IMR-90 (cell line): ENCODE data around the gene ZNF641. TPM values are rescaled to one million over a fixed set of nuclear protein-coding genes. Genes with fewer than 3 reads are reported as not detected.

Experiments used
- ATAC-seq: fragments of 200-7000 bp; cut with Tn5 transposase; 2 replicates; pipeline ENCODE4 v1.9.1; 2020; ENCODE audit warnings: low read depth, mild to moderate bottlenecking, moderate library complexity
- BruUV-seq: library from RNA; stranded (reverse); fragments of 400-500 nt; replicated peaks from 2 replicates; lab custom pipeline; 2021; lab: Mats Ljungman, UMichigan
- CTCF ChIA-PET: fragments of 300-600 bp; formaldehyde crosslinking; extraction: SDS; loops from one replicate; lab custom pipeline; 2021; ENCODE audit warnings: antibody characterized with exemption; lab: Yijun Ruan, JAX
- POLR2A ChIA-PET: fragments of 300-600 bp; sonication (Branson Sonifier 250); formaldehyde crosslinking; loops from one replicate; lab custom pipeline; 2022; ENCODE audit warnings: antibody characterized with exemption; ENCODE audit not compliant: unreplicated experiment; lab: Charles Lee
- DNase-seq: peaks from one replicate; pipeline ENCODE4 v3.0.0; 2013
- H2AFZ ChIP-seq: replicated peaks from 2 replicates; pipeline ENCODE3; 2013; ENCODE audit warnings: low read length, mild to moderate bottlenecking; ENCODE audit not compliant: poor library complexity
- H2AK5ac ChIP-seq: 2 replicates; pipeline ENCODE4 v1.6.1; 2013; ENCODE audit warnings: low read depth, low read length, inconsistent platforms
- H2AK9ac ChIP-seq: replicated peaks from 2 replicates; pipeline ENCODE3; 2013; ENCODE audit warnings: mild to moderate bottlenecking, low read depth, low read length, moderate library complexity; ENCODE audit not compliant: poor library complexity
- H2BK120ac ChIP-seq: 2 replicates; pipeline ENCODE4 v1.6.1; 2013; ENCODE audit warnings: low read depth, low read length, inconsistent platforms
- H2BK15ac ChIP-seq: 3 replicates; pipeline ENCODE4 v1.6.1; 2013; ENCODE audit warnings: low read depth, low read length, inconsistent platforms
- H2BK20ac ChIP-seq: 2 replicates; pipeline ENCODE4 v1.6.1; 2013; ENCODE audit warnings: low read depth, mild to moderate bottlenecking, inconsistent platforms, low read length, moderate library complexity
- H2BK5ac ChIP-seq: 2 replicates; pipeline ENCODE4 v1.6.1; 2013; ENCODE audit warnings: mild to moderate bottlenecking, low read depth, low read length, inconsistent platforms; ENCODE audit not compliant: poor library complexity, severe bottlenecking
- H3K14ac ChIP-seq: replicated peaks from 2 replicates; pipeline ENCODE4 v1.6.1; 2013; ENCODE audit warnings: low read depth, low read length, inconsistent platforms
- H3K18ac ChIP-seq: 2 replicates; pipeline ENCODE4 v1.6.1; 2013; ENCODE audit warnings: low read depth, low read length, control low read depth
- H3K23ac ChIP-seq: 2 replicates; pipeline ENCODE4 v1.6.1; 2013; ENCODE audit warnings: low read depth, low read length, inconsistent platforms
- H3K27ac ChIP-seq: 2 replicates; pipeline ENCODE4 v1.5.1; 2013; ENCODE audit warnings: mild to moderate bottlenecking, control low read depth, low read length; ENCODE audit not compliant: insufficient read depth
- H3K27me3 ChIP-seq: 2 replicates; pipeline ENCODE4 v1.6.1; 2013; ENCODE audit warnings: low read length; ENCODE audit not compliant: control insufficient read depth, insufficient read depth
- H3K36me3 ChIP-seq: 2 replicates; pipeline ENCODE4 v1.6.1; 2013; ENCODE audit warnings: low read length, mixed read lengths; ENCODE audit not compliant: control insufficient read depth, insufficient read depth
- H3K4ac ChIP-seq: 2 replicates; pipeline ENCODE4 v1.6.1; 2013; ENCODE audit warnings: low read depth, low read length, inconsistent platforms
- H3K4me1 ChIP-seq: 2 replicates; pipeline ENCODE4 v1.6.1; 2013; ENCODE audit warnings: low read length, mixed read lengths; ENCODE audit not compliant: control insufficient read depth, insufficient read depth
- H3K4me2 ChIP-seq: 2 replicates; pipeline ENCODE4 v1.6.1; 2013; ENCODE audit warnings: low read depth, mild to moderate bottlenecking, control low read depth, low read length, moderate library complexity
- H3K4me3 ChIP-seq: 2 replicates; pipeline ENCODE4 v1.5.1; 2013; ENCODE audit warnings: low read depth, mild to moderate bottlenecking, control low read depth, low read length, moderate library complexity; ENCODE audit not compliant: insufficient read depth
- H3K56ac ChIP-seq: 2 replicates; pipeline ENCODE4 v1.6.1; 2013; ENCODE audit warnings: low read length, inconsistent platforms; ENCODE audit not compliant: insufficient read depth; ENCODE audit errors: extremely low read depth
- H3K79me1 ChIP-seq, 2 experiments: 2 replicates each; pipeline ENCODE4 v1.6.1; 2013; ENCODE audit warnings: low read length in 2 of 2, inconsistent platforms in 1 of 2, low read depth in 1 of 2
- H3K9ac ChIP-seq: 2 replicates; pipeline ENCODE4 v1.6.1; 2013; ENCODE audit warnings: low read depth, low read length, control low read depth
- H3K9me1 ChIP-seq: 2 replicates; pipeline ENCODE4 v1.6.1; 2013; ENCODE audit warnings: low read length, inconsistent platforms; ENCODE audit not compliant: insufficient read depth
- H3K9me3 ChIP-seq: 2 replicates; pipeline ENCODE4 v1.6.1; 2013; ENCODE audit warnings: low read length; ENCODE audit not compliant: control insufficient read depth, insufficient read depth
- H4K20me1 ChIP-seq: 2 replicates; pipeline ENCODE4 v1.6.1; 2013; ENCODE audit warnings: low read length, inconsistent platforms; ENCODE audit not compliant: insufficient read depth
- H4K5ac ChIP-seq: 2 replicates; pipeline ENCODE4 v1.6.1; 2013; ENCODE audit warnings: mild to moderate bottlenecking, low read depth, low read length, control low read depth
- H4K8ac ChIP-seq, 2 experiments: 2 replicates each; pipeline ENCODE4 v1.6.1; 2013; ENCODE audit warnings: low read depth in 2 of 2, low read length in 2 of 2, control low read depth in 1 of 2, inconsistent platforms in 1 of 2
- H4K91ac ChIP-seq: 2 replicates; pipeline ENCODE4 v1.6.1; 2013; ENCODE audit warnings: low read depth, low read length, inconsistent platforms; ENCODE audit not compliant: insufficient read depth
- BHLHE40 ChIP-seq: fragments of 150-350 bp; IDR thresholded peaks from 2 replicates; pipeline ENCODE4 v1.6.1; 2016; ENCODE audit warnings: mild to moderate bottlenecking, low read depth, low read length
- CEBPB ChIP-seq: IDR thresholded peaks from 2 replicates; pipeline ENCODE4 v1.6.1; 2012; ENCODE audit warnings: low read depth, low read length, improper control_type of control experiment
- CHD1 ChIP-seq: IDR thresholded peaks from 2 replicates; pipeline ENCODE4 v1.6.1; 2012; ENCODE audit warnings: low read depth, low read length, improper control_type of control experiment
- ELK1 ChIP-seq: fragments of 150-350 bp; IDR thresholded peaks from 2 replicates; pipeline ENCODE4 v1.6.1; 2016; ENCODE audit warnings: low read depth, mild to moderate bottlenecking, low read length, moderate library complexity, borderline replicate concordance
- FOS ChIP-seq: fragments of 150-350 bp; IDR thresholded peaks from 2 replicates; pipeline ENCODE4 v1.6.1; 2016; ENCODE audit warnings: low read depth, low read length
- MAFK ChIP-seq: IDR thresholded peaks from 2 replicates; pipeline ENCODE4 v1.6.1; 2012; ENCODE audit warnings: low read depth, low read length, improper control_type of control experiment
- MAZ ChIP-seq: IDR thresholded peaks from 2 replicates; pipeline ENCODE4 v1.6.1; 2012; ENCODE audit warnings: low read depth, mild to moderate bottlenecking, low read length, improper control_type of control experiment, moderate library complexity, borderline replicate concordance
- MXI1 ChIP-seq: IDR thresholded peaks from 2 replicates; pipeline ENCODE4 v1.6.1; 2012; ENCODE audit warnings: low read depth, mild to moderate bottlenecking, low read length, moderate library complexity, borderline replicate concordance
- NFE2L2 ChIP-seq: fragments of 150-350 bp; IDR thresholded peaks from 2 replicates; pipeline ENCODE4 v1.6.1; 2016; ENCODE audit warnings: low read depth, mild to moderate bottlenecking, low read length
- POLR2A ChIP-seq: IDR thresholded peaks from 2 replicates; pipeline ENCODE4 v1.6.1; 2012; ENCODE audit warnings: mild to moderate bottlenecking, low read depth, low read length
- RAD21 ChIP-seq: IDR thresholded peaks from 2 replicates; pipeline ENCODE4 v1.6.1; 2012; ENCODE audit warnings: low read length, improper control_type of control experiment
- RCOR1 ChIP-seq: IDR thresholded peaks from 2 replicates; pipeline ENCODE4 v1.6.1; 2012; ENCODE audit warnings: mild to moderate bottlenecking, low read length, improper control_type of control experiment; ENCODE audit not compliant: insufficient replicate concordance
- RFX5 ChIP-seq: IDR thresholded peaks from 2 replicates; pipeline ENCODE4 v1.8.0; 2012; ENCODE audit warnings: low read depth, mild to moderate bottlenecking, low read length, moderate library complexity
- SMC3 ChIP-seq: fragments of 150-350 bp; IDR thresholded peaks from 2 replicates; pipeline ENCODE4 v1.6.1; 2016; ENCODE audit warnings: low read depth, mild to moderate bottlenecking, antibody characterized with exemption, low read length, moderate library complexity
- USF2 ChIP-seq: fragments of 150-350 bp; IDR thresholded peaks from 2 replicates; pipeline ENCODE4 v1.6.1; 2017; ENCODE audit warnings: mild to moderate bottlenecking, antibody characterized with exemption, low read length, low read depth
- dilution Hi-C: fragments of 300-500 bp; cut with HindIII; formaldehyde crosslinking; loops from one replicate; pipeline ENCODE4 v1.14.3; 2018; ENCODE audit warnings: low sequenced_read_pairs; ENCODE audit not compliant: unreplicated experiment
- in situ Hi-C: fragments of 300-500 bp; cut with MboI; formaldehyde crosslinking; loops from 3 replicates; pipeline ENCODE4 v1.14.3; 2019; ENCODE audit warnings: low sequenced_read_pairs, inconsistent platforms, mixed read lengths
- intact Hi-C: fragments of 100-400 bp; cut with micrococcal nuclease; formaldehyde crosslinking; loops from 2 replicates; pipeline ENCODE4 v1.10.0; 2022
- polyA plus RNA-seq, 3 experiments: library from polyadenylated mRNA; depleted of rRNA; stranded (reverse); fragments of >200 nt; gene quantifications; 2 replicates each; pipeline ENCODE4 v1.2.3, GENCODE V29; 2012; ENCODE audit warnings: low replicate concordance in 1 of 3
- total RNA-seq: library from RNA; depleted of rRNA; stranded (reverse); fragments of >200 nt; gene quantifications from 2 replicates; pipeline ENCODE4 v1.2.3, GENCODE V29; 2012
- TF ChIP-seq, protein P1 (sequence below): conservative IDR thresholded peaks from 2 replicates; pipeline ENCODE4 v1.5.1; 2012; ENCODE audit warnings: mild to moderate bottlenecking, low read depth, low read length, improper control_type of control experiment

The ZNF641 gene
- total and polyA plus RNA-seq, 2 of the 4 experiments (the other 2 are of a cell fraction): 2.5 to 5.2 TPM

GRCh38 chr12:48374164-48374563, 23.4 kb upstream of the ZNF641 start:
- no peak overlapping the region for H2BK20ac ChIP-seq
- H3K9ac ChIP-seq: no peak overlapping the region
- H2AFZ ChIP-seq: no peak overlapping the region
- H4K8ac ChIP-seq: no peak overlapping the region
- no peaks in the 10 kb centered on the region for H3K4me1 ChIP-seq
- DNase-seq (no peak), ATAC-seq (no peak)
- CTCF ChIA-PET: no interaction called here
- no peak overlapping the region for H4K5ac ChIP-seq
- H3K27ac ChIP-seq: no peak overlapping the region
- no peaks in the 10 kb centered on the region for H3K9me3 ChIP-seq
- no peak overlapping the region for H2AK9ac ChIP-seq
- dilution Hi-C loops (no loop called here), intact Hi-C loops (no loop called here), in situ Hi-C loops (no loop called here)
- H3K4me2 ChIP-seq: no peak overlapping the region
- TF ChIP-seq CHD1 (no peak), BHLHE40 (no peak), MXI1 (no peak), FOS (no peak), MAZ (no peak), SMC3 (no peak), RAD21 (no peak), NFE2L2 (no peak), CEBPB (no peak), MAFK (no peak), POLR2A (no peak), USF2 (no peak), RFX5 (no peak), RCOR1 (no peak), ELK1 (no peak)
- TF ChIP-seq, protein P1, sequence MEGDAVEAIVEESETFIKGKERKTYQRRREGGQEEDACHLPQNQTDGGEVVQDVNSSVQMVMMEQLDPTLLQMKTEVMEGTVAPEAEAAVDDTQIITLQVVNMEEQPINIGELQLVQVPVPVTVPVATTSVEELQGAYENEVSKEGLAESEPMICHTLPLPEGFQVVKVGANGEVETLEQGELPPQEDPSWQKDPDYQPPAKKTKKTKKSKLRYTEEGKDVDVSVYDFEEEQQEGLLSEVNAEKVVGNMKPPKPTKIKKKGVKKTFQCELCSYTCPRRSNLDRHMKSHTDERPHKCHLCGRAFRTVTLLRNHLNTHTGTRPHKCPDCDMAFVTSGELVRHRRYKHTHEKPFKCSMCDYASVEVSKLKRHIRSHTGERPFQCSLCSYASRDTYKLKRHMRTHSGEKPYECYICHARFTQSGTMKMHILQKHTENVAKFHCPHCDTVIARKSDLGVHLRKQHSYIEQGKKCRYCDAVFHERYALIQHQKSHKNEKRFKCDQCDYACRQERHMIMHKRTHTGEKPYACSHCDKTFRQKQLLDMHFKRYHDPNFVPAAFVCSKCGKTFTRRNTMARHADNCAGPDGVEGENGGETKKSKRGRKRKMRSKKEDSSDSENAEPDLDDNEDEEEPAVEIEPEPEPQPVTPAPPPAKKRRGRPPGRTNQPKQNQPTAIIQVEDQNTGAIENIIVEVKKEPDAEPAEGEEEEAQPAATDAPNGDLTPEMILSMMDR: no peak
- no peak overlapping the region for H3K18ac ChIP-seq
- H3K79me1 ChIP-seq: no peaks in the 10 kb centered on the region
- H2BK5ac ChIP-seq: no peak overlapping the region
- H4K20me1 ChIP-seq: no peaks in the 10 kb centered on the region
- no peak overlapping the region for H2BK15ac ChIP-seq
- no peaks in the 10 kb centered on the region for H3K27me3 ChIP-seq
- H3K4ac ChIP-seq: no peak overlapping the region
- H3K36me3 ChIP-seq: no peaks in the 10 kb centered on the region
- BruUV-seq: no TSS peak
- H3K56ac ChIP-seq: no peak overlapping the region
- no peak overlapping the region for H3K14ac ChIP-seq
- H2AK5ac ChIP-seq: no peak overlapping the region
- no peaks in the 10 kb centered on the region for H3K9me1 ChIP-seq
- no peak overlapping the region for H3K23ac ChIP-seq
- H4K91ac ChIP-seq: no peak overlapping the region
- H2BK120ac ChIP-seq: no peak overlapping the region
- POLR2A ChIA-PET: no interaction called here
- H3K4me3 ChIP-seq: no peak overlapping the region
